ENCODE data around the gene RNF44.

GRCh38 chr5:176519810-176520720 is 17.1 kb downstream of the RNF44 start:
- TF ChIP-seq EZH2 (IDR thresholded peaks at IDR 0.05; ENCODE audit: borderline replicate concordance, low read depth, low read length, severe bottlenecking) (no peak), CTCF (IDR thresholded peaks at IDR 0.05; ENCODE audit: extremely low read depth in 1 of 2, insufficient read depth in 1 of 2, low read depth in 1 of 2, low read length in 2 of 2) (no peak), MYC (IDR thresholded peaks at IDR 0.05; ENCODE audit: low read depth, low read length) (no peak), MAX (IDR thresholded peaks at IDR 0.05; ENCODE audit: insufficient read depth, insufficient read length) (no peak), POLR2A (IDR thresholded peaks at IDR 0.05; ENCODE audit: low read depth, low read length) (no peak), POLR2AphosphoS5 (IDR thresholded peaks at IDR 0.05; ENCODE audit: insufficient read depth, low read depth, low read length) (no peak)
